ENCODE measurements around the gene LONP1. TPM values are rescaled to one million over a fixed set of nuclear protein-coding genes. Genes with fewer than 3 reads are reported as not detected.

LONP1 gene
- total RNA-seq, 6 experiments from 2014 or later, result 67.9 to 86.0 (median 72.9) TPM

GRCh38 chr19:5678071-5678718 lies 41.8 kb downstream of the LONP1 start:
- Mint-ChIP-seq H3K4me1 (ENCODE audit: low read depth) (peaks cover 19% of the 10 kb centered on the region), H3K27me3 (ENCODE audit: insufficient read depth) (peaks cover 12% of the 10 kb centered on the region), H3K4me3 (no peak overlapping the region), H3K27ac (no peak overlapping the region), H3K36me3 (ENCODE audit: low read depth) (peaks cover 6% of the 10 kb centered on the region), H3K9me3 (no peaks in the 10 kb centered on the region)
- TF ChIP-seq, protein P1, sequence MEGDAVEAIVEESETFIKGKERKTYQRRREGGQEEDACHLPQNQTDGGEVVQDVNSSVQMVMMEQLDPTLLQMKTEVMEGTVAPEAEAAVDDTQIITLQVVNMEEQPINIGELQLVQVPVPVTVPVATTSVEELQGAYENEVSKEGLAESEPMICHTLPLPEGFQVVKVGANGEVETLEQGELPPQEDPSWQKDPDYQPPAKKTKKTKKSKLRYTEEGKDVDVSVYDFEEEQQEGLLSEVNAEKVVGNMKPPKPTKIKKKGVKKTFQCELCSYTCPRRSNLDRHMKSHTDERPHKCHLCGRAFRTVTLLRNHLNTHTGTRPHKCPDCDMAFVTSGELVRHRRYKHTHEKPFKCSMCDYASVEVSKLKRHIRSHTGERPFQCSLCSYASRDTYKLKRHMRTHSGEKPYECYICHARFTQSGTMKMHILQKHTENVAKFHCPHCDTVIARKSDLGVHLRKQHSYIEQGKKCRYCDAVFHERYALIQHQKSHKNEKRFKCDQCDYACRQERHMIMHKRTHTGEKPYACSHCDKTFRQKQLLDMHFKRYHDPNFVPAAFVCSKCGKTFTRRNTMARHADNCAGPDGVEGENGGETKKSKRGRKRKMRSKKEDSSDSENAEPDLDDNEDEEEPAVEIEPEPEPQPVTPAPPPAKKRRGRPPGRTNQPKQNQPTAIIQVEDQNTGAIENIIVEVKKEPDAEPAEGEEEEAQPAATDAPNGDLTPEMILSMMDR (IDR thresholded peaks at IDR 0.05), result no peak
- no peak for DNase-seq

DNA sequence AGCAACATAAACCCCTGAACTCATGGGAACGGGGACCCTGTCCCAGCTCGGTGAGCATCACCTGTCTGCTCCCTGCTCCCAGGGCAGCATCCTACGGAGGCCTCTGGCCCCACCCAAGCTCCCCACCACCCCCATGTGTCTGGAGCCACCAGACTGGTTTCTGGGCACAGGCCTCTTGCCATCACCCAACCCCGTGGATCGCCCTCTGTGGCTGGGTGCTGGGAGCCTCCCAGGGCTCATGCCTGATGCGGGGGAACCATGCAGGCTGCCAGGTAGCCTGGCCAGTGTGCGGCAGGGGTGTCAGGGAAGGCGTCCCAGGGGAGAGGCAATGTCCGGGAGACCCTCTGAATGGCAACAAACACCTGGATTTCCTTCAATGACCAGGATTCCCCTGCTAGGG lies 42.4 kb downstream of the LONP1 start:
- DNase-seq, result no peak
- Mint-ChIP-seq H3K27me3 (ENCODE audit: insufficient read depth) (peaks cover 13% of the 10 kb centered on the region), H3K4me3 (no peak overlapping the region), H3K36me3 (ENCODE audit: low read depth) (peaks cover 12% of the 10 kb centered on the region), H3K9me3 (no peaks in the 10 kb centered on the region), H3K4me1 (ENCODE audit: low read depth) (peaks cover 16% of the 10 kb centered on the region), H3K27ac (no peak overlapping the region)
- TF ChIP-seq, protein P1 (IDR thresholded peaks at IDR 0.05), result no peak

GRCh38 chr19:5677136-5677535 lies 42.8 kb downstream of the LONP1 start:
- TF ChIP-seq, protein P1 (IDR thresholded peaks at IDR 0.05), result no peak
- DNase-seq, result no peak
- no peak overlapping the region for H3K4me3 Mint-ChIP-seq
- no peaks in the 10 kb centered on the region for H3K9me3 Mint-ChIP-seq
- H3K27ac Mint-ChIP-seq, result no peak overlapping the region
- H3K4me1 Mint-ChIP-seq (ENCODE audit: low read depth), result peaks cover 16% of the 10 kb centered on the region
- H3K27me3 Mint-ChIP-seq (ENCODE audit: insufficient read depth), result peaks cover 12% of the 10 kb centered on the region
- H3K36me3 Mint-ChIP-seq (ENCODE audit: low read depth), result peaks cover 12% of the 10 kb centered on the region

DNA sequence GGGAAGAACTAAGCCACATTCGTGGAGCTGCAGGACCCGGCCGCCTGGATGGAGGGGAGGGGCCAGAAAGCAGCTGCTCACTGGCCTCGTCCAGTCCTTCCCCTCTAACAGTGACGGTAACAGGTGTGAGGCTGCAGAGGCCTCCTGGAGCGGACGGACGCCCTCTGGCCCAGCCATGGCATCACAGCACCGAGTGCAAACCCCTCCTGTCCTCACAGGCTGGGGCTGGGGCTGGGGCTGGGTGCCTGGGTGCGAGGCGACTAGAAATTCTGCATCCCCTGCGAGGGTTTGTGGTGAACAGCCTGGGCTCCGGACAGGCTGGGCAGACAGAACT lies 43.2 kb downstream of the LONP1 start:
- no peak for DNase-seq
- H3K36me3 Mint-ChIP-seq (ENCODE audit: low read depth), result peaks cover 12% of the 10 kb centered on the region
- no peak overlapping the region for H3K4me3 Mint-ChIP-seq
- TF ChIP-seq, protein P1 (IDR thresholded peaks at IDR 0.05), result no peak
- no peak overlapping the region for H3K27ac Mint-ChIP-seq
- no peaks in the 10 kb centered on the region for H3K9me3 Mint-ChIP-seq
- peaks cover 12% of the 10 kb centered on the region for H3K27me3 Mint-ChIP-seq (ENCODE audit: insufficient read depth)
- H3K4me1 Mint-ChIP-seq (ENCODE audit: low read depth), result peaks cover 14% of the 10 kb centered on the region

- Mint-ChIP-seq H3K27me3 (ENCODE audit: insufficient read depth) (peaks cover 13% of the 10 kb centered on the region), H3K4me1 (ENCODE audit: low read depth) (peaks cover 9% of the 10 kb centered on the region), H3K4me3 (no peak overlapping the region; the same call in 1 of the 2 replicates), H3K27ac (peak overlapping the region; percentile 33; the same call in 1 of the 2 replicates), H3K9me3 (no peaks in the 10 kb centered on the region), H3K36me3 (ENCODE audit: low read depth) (peaks cover 12% of the 10 kb centered on the region)
- TF ChIP-seq, protein P1 (IDR thresholded peaks at IDR 0.05), result no peak
- no peak for DNase-seq
These were observed 43.7 kb downstream of the LONP1 start for GRCh38 chr19:5676105-5676771.

Data from HFFc6 (cell line).